GM21526 (cell line): ENCODE measurements around the gene TTLL5.
"Not testable (repeated sequence)": the region's sequence is repeated elsewhere in the genome, so short reads cannot be mapped to it uniquely, and the experiment has no call there.

Source experiments
- ATAC-seq: cut with Tn5 transposase; IDR thresholded peaks from one replicate; pipeline ENCODE4 v1.9.1; 2021; ENCODE audit warnings: moderate library complexity; ENCODE audit not compliant: unreplicated experiment, low FRiP score

TTLL5 gene

GRCh38 chr14:75888945-75889344, 227.9 kb downstream of the TTLL5 start:
- no peak for ATAC-seq

GRCh38 chr14:75896341-75896740, 235.3 kb downstream of the TTLL5 start:
- no peak for ATAC-seq

- ATAC-seq, result no peak
These were observed 243.3 kb downstream of the TTLL5 start for GRCh38 chr14:75904311-75904710.

GRCh38 chr14:75905147-75905904, 244.3 kb downstream of the TTLL5 start:
- ATAC-seq, result no peak

- no peak for ATAC-seq
These were observed 245.2 kb downstream of the TTLL5 start for GRCh38 chr14:75906228-75906627.

GRCh38 chr14:75906680-75907280, 245.7 kb downstream of the TTLL5 start:
- no peak for ATAC-seq

- ATAC-seq, result no peak
These were observed 246.8 kb downstream of the TTLL5 start for GRCh38 chr14:75907756-75908359.

- ATAC-seq, result no peak
These were observed 248.6 kb downstream of the TTLL5 start for GRCh38 chr14:75909630-75910029.

GRCh38 chr14:75910048-75910447, 249.0 kb downstream of the TTLL5 start:
- ATAC-seq, result no peak

GRCh38 chr14:75911883-75912282, 250.8 kb downstream of the TTLL5 start:
- no peak for ATAC-seq

GRCh38 chr14:75913183-75913582, 252.1 kb downstream of the TTLL5 start:
- ATAC-seq, result no peak

- no peak for ATAC-seq
These were observed 254.0 kb downstream of the TTLL5 start for GRCh38 chr14:75915045-75915444.

GRCh38 chr14:75917322-75917945, 256.4 kb downstream of the TTLL5 start:
- ATAC-seq, result no peak

GRCh38 chr14:75917946-75918335, 256.9 kb downstream of the TTLL5 start:
- no peak for ATAC-seq

- not testable (repeated sequence) for ATAC-seq
These were observed 259.4 kb downstream of the TTLL5 start for GRCh38 chr14:75920421-75920820.

- not testable (repeated sequence) for ATAC-seq
These were observed 264.2 kb downstream of the TTLL5 start for GRCh38 chr14:75925141-75925840.

- ATAC-seq, result no peak
These were observed 265.5 kb downstream of the TTLL5 start for GRCh38 chr14:75926431-75927115.

GRCh38 chr14:75927564-75928087, 266.6 kb downstream of the TTLL5 start:
- no peak for ATAC-seq

- ATAC-seq, result no peak
These were observed 267.7 kb downstream of the TTLL5 start for GRCh38 chr14:75928690-75929181.
